ENCODE results near the gene MAP3K19. TPM values are rescaled to one million over a fixed set of nuclear protein-coding genes. Genes with fewer than 3 reads are reported as not detected.

Gene MAP3K19
- total RNA-seq, 1 experiment from 2014 or later = not detected

DNA sequence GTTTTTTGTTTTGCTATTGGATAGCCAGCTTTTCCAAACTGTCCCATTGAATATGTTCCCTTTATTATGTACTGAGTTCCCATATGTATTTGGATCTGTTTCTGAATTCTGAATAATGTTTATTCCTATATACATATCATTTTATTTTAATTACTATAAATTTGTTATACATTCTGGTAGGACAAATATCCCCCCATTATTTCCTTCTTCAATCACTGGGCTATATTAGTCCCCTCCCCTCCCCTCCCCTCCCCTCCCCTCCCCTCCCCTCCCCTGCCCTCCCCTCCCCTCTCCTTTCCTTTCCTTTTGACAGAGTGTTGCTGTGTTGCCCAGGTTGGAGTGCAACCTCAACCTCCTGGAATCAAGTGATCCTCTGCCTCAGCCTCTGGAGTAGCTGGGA is 31.2 kb upstream of the MAP3K19 start:
- POLR2A ChIA-PET = no interaction called here
- ATAC-seq (no peak), DNase-seq (ENCODE audit: low read depth, low spot score) (no peak)
- in situ Hi-C loops (cut with HindIII; ENCODE audit: low pct_unique_long_range_greater_than_20kb, low sequenced_read_pairs) (no loop called here), intact Hi-C loops (cut with micrococcal nuclease; ENCODE audit: unreplicated experiment) (no loop called here)
- Histone ChIP-seq H3K4me1 (ENCODE audit: control insufficient read depth, insufficient read depth, low read length) (no peaks in the 10 kb centered on the region), H3K27ac (ENCODE audit: low read length) (no peak overlapping the region), H3K36me3 (ENCODE audit: control insufficient read depth, insufficient read depth, low read length) (no peaks in the 10 kb centered on the region), H3K9me3 (ENCODE audit: control insufficient read depth, insufficient read depth, low read depth, low read length) (no peaks in the 10 kb centered on the region), H3K4me3 (ENCODE audit: low read depth in 2 of 2, low read length in 2 of 2) (no peak overlapping the region), H3K27me3 (ENCODE audit: control insufficient read depth, insufficient read depth, low read length) (no peaks in the 10 kb centered on the region)
- no TSS peak for BruUV-seq (replicated peaks)
- TF ChIP-seq POLR2AphosphoS5 (IDR thresholded peaks at IDR 0.05; ENCODE audit: low read depth, low read length) = no peak
- no peak for TF ChIP-seq TCF7L2 (IDR thresholded peaks at IDR 0.05; ENCODE audit: low read depth, low read length)
- TF ChIP-seq REST (IDR thresholded peaks at IDR 0.05; ENCODE audit: insufficient read depth in 1 of 2, low read depth in 2 of 2, low read length in 1 of 2) = no peak
- TF ChIP-seq, protein P1, sequence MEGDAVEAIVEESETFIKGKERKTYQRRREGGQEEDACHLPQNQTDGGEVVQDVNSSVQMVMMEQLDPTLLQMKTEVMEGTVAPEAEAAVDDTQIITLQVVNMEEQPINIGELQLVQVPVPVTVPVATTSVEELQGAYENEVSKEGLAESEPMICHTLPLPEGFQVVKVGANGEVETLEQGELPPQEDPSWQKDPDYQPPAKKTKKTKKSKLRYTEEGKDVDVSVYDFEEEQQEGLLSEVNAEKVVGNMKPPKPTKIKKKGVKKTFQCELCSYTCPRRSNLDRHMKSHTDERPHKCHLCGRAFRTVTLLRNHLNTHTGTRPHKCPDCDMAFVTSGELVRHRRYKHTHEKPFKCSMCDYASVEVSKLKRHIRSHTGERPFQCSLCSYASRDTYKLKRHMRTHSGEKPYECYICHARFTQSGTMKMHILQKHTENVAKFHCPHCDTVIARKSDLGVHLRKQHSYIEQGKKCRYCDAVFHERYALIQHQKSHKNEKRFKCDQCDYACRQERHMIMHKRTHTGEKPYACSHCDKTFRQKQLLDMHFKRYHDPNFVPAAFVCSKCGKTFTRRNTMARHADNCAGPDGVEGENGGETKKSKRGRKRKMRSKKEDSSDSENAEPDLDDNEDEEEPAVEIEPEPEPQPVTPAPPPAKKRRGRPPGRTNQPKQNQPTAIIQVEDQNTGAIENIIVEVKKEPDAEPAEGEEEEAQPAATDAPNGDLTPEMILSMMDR (IDR thresholded peaks at IDR 0.05) = no peak
- no peak for TF ChIP-seq SIN3A (IDR thresholded peaks at IDR 0.05; ENCODE audit: borderline replicate concordance, insufficient read depth, low read depth, low read length)
- CTCF ChIA-PET = no interaction called here

DNA sequence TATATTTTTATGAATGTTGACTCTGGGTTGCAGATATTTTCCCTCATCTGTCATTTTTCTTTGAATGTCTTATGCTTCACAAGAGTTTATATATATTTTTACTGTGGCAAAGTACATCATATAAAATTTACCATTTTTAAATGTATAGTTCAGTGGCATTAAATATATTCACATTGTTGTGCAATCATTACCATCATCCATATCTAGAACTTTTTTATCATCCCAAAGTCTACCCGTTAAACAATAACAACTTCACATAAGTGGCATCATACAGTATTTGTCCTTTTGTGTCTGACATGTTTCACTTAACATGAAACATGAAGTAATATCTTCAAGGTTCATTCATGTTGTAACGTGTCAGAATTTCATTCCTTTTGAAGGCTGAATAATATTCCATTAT is 29.3 kb upstream of the MAP3K19 start:
- ATAC-seq (no peak), DNase-seq (ENCODE audit: low read depth, low spot score) (no peak)
- H3K27me3 ChIP-seq (ENCODE audit: control insufficient read depth, insufficient read depth, low read length) = no peaks in the 10 kb centered on the region
- ChIA-PET CTCF (no interaction called here), POLR2A (no interaction called here)
- no peaks in the 10 kb centered on the region for H3K36me3 ChIP-seq (ENCODE audit: control insufficient read depth, insufficient read depth, low read length)
- TF ChIP-seq SIN3A (IDR thresholded peaks at IDR 0.05; ENCODE audit: borderline replicate concordance, insufficient read depth, low read depth, low read length) (no peak), POLR2AphosphoS5 (IDR thresholded peaks at IDR 0.05; ENCODE audit: low read depth, low read length) (no peak), REST (IDR thresholded peaks at IDR 0.05; ENCODE audit: insufficient read depth in 1 of 2, low read depth in 2 of 2, low read length in 1 of 2) (no peak), TCF7L2 (IDR thresholded peaks at IDR 0.05; ENCODE audit: low read depth, low read length) (no peak)
- TF ChIP-seq, protein P1 (IDR thresholded peaks at IDR 0.05) = no peak
- intact Hi-C loops (cut with micrococcal nuclease; ENCODE audit: unreplicated experiment) (no loop called here), in situ Hi-C loops (cut with HindIII; ENCODE audit: low pct_unique_long_range_greater_than_20kb, low sequenced_read_pairs) (no loop called here)
- H3K4me1 ChIP-seq (ENCODE audit: control insufficient read depth, insufficient read depth, low read length) = no peaks in the 10 kb centered on the region
- H3K9me3 ChIP-seq (ENCODE audit: control insufficient read depth, insufficient read depth, low read depth, low read length) = peaks cover 12% of the 10 kb centered on the region; the same call in 1 of the 2 replicates
- no peak overlapping the region for H3K4me3 ChIP-seq (ENCODE audit: low read depth in 2 of 2, low read length in 2 of 2)
- no TSS peak for BruUV-seq (replicated peaks)
- H3K27ac ChIP-seq (ENCODE audit: low read length) = no peak overlapping the region

All from Panc1 (cell line).